ENCODE measurements around the gene RGS7. TPM values are rescaled to one million over a fixed set of nuclear protein-coding genes. Genes with fewer than 3 reads are reported as not detected.

Gene RGS7
- polyA plus RNA-seq, 1 donor from 2014 or later = 24.2 TPM

- no peak overlapping the region for H3K9ac ChIP-seq (ENCODE audit: low read length)
- H3K27me3 ChIP-seq (ENCODE audit: insufficient read depth, low read depth, low read length) = no peaks in the 10 kb centered on the region
- TF ChIP-seq MXI1 (conservative IDR thresholded peaks at IDR 0.05; ENCODE audit: poor library complexity, severe bottlenecking) = no peak
- H3K9me3 ChIP-seq (ENCODE audit: low read length) = no peaks in the 10 kb centered on the region
- H3K4me3 ChIP-seq (ENCODE audit: low read length) = no peak overlapping the region
- no peak overlapping the region for H3K27ac ChIP-seq (ENCODE audit: low read length)
- no peak overlapping the region for H3K4me2 ChIP-seq (ENCODE audit: low read length)
- no peaks in the 10 kb centered on the region for H3F3A ChIP-seq (ENCODE audit: insufficient read depth, low read length, poor library complexity, severe bottlenecking)
- no peaks in the 10 kb centered on the region for H3K9me2 ChIP-seq (ENCODE audit: insufficient read depth, low read length)
- no peaks in the 10 kb centered on the region for H3K79me2 ChIP-seq (replicated peaks; ENCODE audit: insufficient read depth, low read length)
- no peaks in the 10 kb centered on the region for H3K36me3 ChIP-seq (ENCODE audit: insufficient read depth, low read length)
- H2AFZ ChIP-seq (ENCODE audit: low read depth, low read length) = no peak overlapping the region
- H4K20me1 ChIP-seq (ENCODE audit: insufficient read depth) = no peaks in the 10 kb centered on the region
Observed at GRCh38 chr1:240941701-240942370, 415.2 kb downstream of the RGS7 start.

GRCh38 chr1:240936911-240937668 is 419.9 kb downstream of the RGS7 start:
- H2AFZ ChIP-seq (ENCODE audit: low read depth, low read length) = no peak overlapping the region
- H3K4me3 ChIP-seq (ENCODE audit: low read length) = no peak overlapping the region
- H3K9me2 ChIP-seq (ENCODE audit: insufficient read depth, low read length) = no peaks in the 10 kb centered on the region
- TF ChIP-seq REST (IDR thresholded peaks at IDR 0.05; ENCODE audit: borderline replicate concordance) (no peak), CTCF (IDR thresholded peaks at IDR 0.05; ENCODE audit: poor library complexity, severe bottlenecking) (no peak), EZH2 (IDR thresholded peaks at IDR 0.05; ENCODE audit: borderline replicate concordance, insufficient read depth, low read length, poor library complexity, severe bottlenecking) (no peak)
- no peaks in the 10 kb centered on the region for H3K27me3 ChIP-seq (ENCODE audit: insufficient read depth, low read depth, low read length)
- H3F3A ChIP-seq (ENCODE audit: insufficient read depth, low read length, poor library complexity, severe bottlenecking) = no peaks in the 10 kb centered on the region
- no peaks in the 10 kb centered on the region for H3K79me2 ChIP-seq (replicated peaks; ENCODE audit: insufficient read depth, low read length)
- no peak overlapping the region for H3K27ac ChIP-seq (ENCODE audit: low read length)
- no peaks in the 10 kb centered on the region for H3K9me3 ChIP-seq (ENCODE audit: low read length)
- H3K9ac ChIP-seq (ENCODE audit: low read length) = no peak overlapping the region
- no peaks in the 10 kb centered on the region for H4K20me1 ChIP-seq (ENCODE audit: insufficient read depth)
- no peak overlapping the region for H3K4me2 ChIP-seq (ENCODE audit: low read length)
- no peaks in the 10 kb centered on the region for H3K36me3 ChIP-seq (ENCODE audit: insufficient read depth, low read length)

- Histone ChIP-seq H3K27ac (ENCODE audit: low read length) (no peak overlapping the region), H3K9me2 (ENCODE audit: insufficient read depth, low read length) (no peaks in the 10 kb centered on the region), H3K4me2 (ENCODE audit: low read length) (no peak overlapping the region), H3K9me3 (ENCODE audit: low read length) (no peaks in the 10 kb centered on the region), H4K20me1 (ENCODE audit: insufficient read depth) (no peaks in the 10 kb centered on the region), H3F3A (ENCODE audit: insufficient read depth, low read length, poor library complexity, severe bottlenecking) (no peaks in the 10 kb centered on the region), H3K9ac (ENCODE audit: low read length) (no peak overlapping the region), H3K27me3 (ENCODE audit: insufficient read depth, low read depth, low read length) (no peaks in the 10 kb centered on the region), H2AFZ (ENCODE audit: low read depth, low read length) (no peak overlapping the region), H3K79me2 (replicated peaks; ENCODE audit: insufficient read depth, low read length) (no peaks in the 10 kb centered on the region), H3K4me3 (ENCODE audit: low read length) (no peak overlapping the region), H3K36me3 (ENCODE audit: insufficient read depth, low read length) (no peaks in the 10 kb centered on the region)
- TF ChIP-seq EP300 (conservative IDR thresholded peaks at IDR 0.05; ENCODE audit: poor library complexity, severe bottlenecking) = no peak
- TF ChIP-seq EZH2 (IDR thresholded peaks at IDR 0.05; ENCODE audit: borderline replicate concordance, insufficient read depth, low read length, poor library complexity, severe bottlenecking) = no peak
- TF ChIP-seq CTCF (IDR thresholded peaks at IDR 0.05; ENCODE audit: poor library complexity, severe bottlenecking) = no peak
- TF ChIP-seq SMC3 (conservative IDR thresholded peaks at IDR 0.05; ENCODE audit: poor library complexity) = no peak
- no peak for TF ChIP-seq POLR2AphosphoS5 (IDR thresholded peaks at IDR 0.05)
- no peak for TF ChIP-seq RAD21 (conservative IDR thresholded peaks at IDR 0.05)
- TF ChIP-seq MXI1 (conservative IDR thresholded peaks at IDR 0.05; ENCODE audit: poor library complexity, severe bottlenecking) = no peak
- TF ChIP-seq TAF1 (IDR thresholded peaks at IDR 0.05; ENCODE audit: low read depth) = no peak
- no peak for TF ChIP-seq REST (IDR thresholded peaks at IDR 0.05; ENCODE audit: borderline replicate concordance)
Observed at GRCh38 chr1:240935920-240936319, 421.1 kb downstream of the RGS7 start.
